Neuron (in vitro differentiated cells): ENCODE results near the gene ZNF106.

ENCODE experiments used
- H2AFZ ChIP-seq: one replicate; pipeline ENCODE4 v1.6.1; 2013; ENCODE audit warnings: low read depth, mild to moderate bottlenecking, inconsistent platforms, low read length, moderate library complexity
- H3K27me3 ChIP-seq: one replicate; pipeline ENCODE4 v1.6.1; 2013; ENCODE audit warnings: low read length; ENCODE audit not compliant: insufficient read depth
- H3K36me3 ChIP-seq: one replicate; pipeline ENCODE4 v1.6.1; 2013; ENCODE audit warnings: low read length; ENCODE audit not compliant: insufficient read depth
- H3K4me1 ChIP-seq: one replicate; pipeline ENCODE4 v1.6.1; 2013; ENCODE audit warnings: low read length; ENCODE audit not compliant: insufficient read depth
- H3K4me3 ChIP-seq: 2 replicates; pipeline ENCODE4 v1.5.1; 2013; ENCODE audit warnings: mild to moderate bottlenecking, low read length, moderate library complexity
- H3K9me3 ChIP-seq: one replicate; pipeline ENCODE4 v1.6.1; 2013; ENCODE audit warnings: low read length

The ZNF106 gene

GRCh38 chr15:42367041-42367440, 123.9 kb downstream of the ZNF106 start:
- Histone ChIP-seq H3K4me3 (no peak overlapping the region), H2AFZ (no peak overlapping the region), H3K36me3 (no peaks in the 10 kb centered on the region), H3K4me1 (no peaks in the 10 kb centered on the region), H3K27me3 (no peaks in the 10 kb centered on the region), H3K9me3 (no peaks in the 10 kb centered on the region)

- Histone ChIP-seq H3K4me3 (no peak overlapping the region), H2AFZ (no peak overlapping the region), H3K4me1 (no peaks in the 10 kb centered on the region), H3K27me3 (no peaks in the 10 kb centered on the region), H3K9me3 (no peaks in the 10 kb centered on the region), H3K36me3 (no peaks in the 10 kb centered on the region)
These were observed 124.9 kb downstream of the ZNF106 start for GRCh38 chr15:42365921-42366550.

DNA sequence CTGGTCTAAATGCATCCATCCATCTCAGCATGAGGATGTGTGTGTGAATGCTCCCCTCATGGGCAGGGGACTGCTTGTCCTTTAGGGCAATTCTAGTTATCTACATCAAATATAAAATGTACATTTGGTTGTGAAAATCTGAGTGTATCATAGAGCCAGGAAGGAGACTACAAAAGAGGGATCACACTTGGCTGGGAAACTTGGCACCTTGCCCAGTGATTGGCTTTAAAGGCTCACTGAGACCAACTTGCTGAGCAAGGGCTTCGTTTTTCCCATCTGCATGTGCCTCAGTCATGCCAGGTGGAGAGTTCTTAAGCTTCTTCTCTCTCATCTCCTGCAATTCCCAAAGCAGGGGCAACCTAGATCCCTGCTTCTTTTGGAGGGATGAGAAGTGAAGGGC, 126.4 kb downstream of the ZNF106 start:
- H3K4me1 ChIP-seq, result no peaks in the 10 kb centered on the region
- H3K36me3 ChIP-seq, result no peaks in the 10 kb centered on the region
- H2AFZ ChIP-seq, result no peak overlapping the region
- H3K27me3 ChIP-seq, result no peaks in the 10 kb centered on the region
- H3K4me3 ChIP-seq, result no peak overlapping the region
- H3K9me3 ChIP-seq, result no peaks in the 10 kb centered on the region

GRCh38 chr15:42363942-42364341, 127.0 kb downstream of the ZNF106 start:
- Histone ChIP-seq H3K36me3 (no peaks in the 10 kb centered on the region), H2AFZ (no peak overlapping the region), H3K4me1 (no peaks in the 10 kb centered on the region), H3K4me3 (no peak overlapping the region), H3K9me3 (no peaks in the 10 kb centered on the region), H3K27me3 (no peaks in the 10 kb centered on the region)

DNA sequence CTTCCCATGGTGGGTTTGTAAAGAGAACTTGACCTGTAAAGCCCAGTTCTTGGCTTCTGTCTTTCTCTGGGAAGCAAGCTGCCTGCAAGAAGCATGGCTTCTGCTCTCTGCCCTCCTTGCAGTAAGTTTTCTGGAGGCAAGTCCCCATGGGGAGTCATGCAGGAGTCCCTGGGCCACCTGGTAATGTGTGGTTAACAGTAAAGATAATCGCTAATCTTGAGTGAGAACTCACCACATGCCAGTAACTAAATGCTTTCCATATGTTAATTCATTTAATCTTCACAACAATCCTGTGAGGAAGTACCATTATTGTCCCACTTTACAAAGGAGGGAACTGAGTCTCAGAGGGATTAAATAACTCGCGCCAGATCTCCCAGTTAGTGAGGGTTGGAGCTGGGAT, 127.5 kb downstream of the ZNF106 start:
- Histone ChIP-seq H3K27me3 (no peaks in the 10 kb centered on the region), H3K4me3 (no peak overlapping the region), H2AFZ (no peak overlapping the region), H3K9me3 (no peaks in the 10 kb centered on the region), H3K36me3 (no peaks in the 10 kb centered on the region), H3K4me1 (no peaks in the 10 kb centered on the region)
